Islet precursor cell (in vitro differentiated cells): Measurements from ENCODE around the gene LASP1NB.

Source experiments
- DNase-seq: peaks from one replicate; pipeline ENCODE4 v3.0.0-alpha.2; 2018

Gene LASP1NB

GRCh38 chr17:38925263-38925995, at the start of gene LASP1NB:
Gene LASP1NB (plus strand): TSS chr17:38925614.
- DNase-seq = peak; percentile 72

- no peak for DNase-seq
Measured at GRCh38 chr17:38877130-38877851, 48.1 kb upstream of the LASP1NB start.

DNA sequence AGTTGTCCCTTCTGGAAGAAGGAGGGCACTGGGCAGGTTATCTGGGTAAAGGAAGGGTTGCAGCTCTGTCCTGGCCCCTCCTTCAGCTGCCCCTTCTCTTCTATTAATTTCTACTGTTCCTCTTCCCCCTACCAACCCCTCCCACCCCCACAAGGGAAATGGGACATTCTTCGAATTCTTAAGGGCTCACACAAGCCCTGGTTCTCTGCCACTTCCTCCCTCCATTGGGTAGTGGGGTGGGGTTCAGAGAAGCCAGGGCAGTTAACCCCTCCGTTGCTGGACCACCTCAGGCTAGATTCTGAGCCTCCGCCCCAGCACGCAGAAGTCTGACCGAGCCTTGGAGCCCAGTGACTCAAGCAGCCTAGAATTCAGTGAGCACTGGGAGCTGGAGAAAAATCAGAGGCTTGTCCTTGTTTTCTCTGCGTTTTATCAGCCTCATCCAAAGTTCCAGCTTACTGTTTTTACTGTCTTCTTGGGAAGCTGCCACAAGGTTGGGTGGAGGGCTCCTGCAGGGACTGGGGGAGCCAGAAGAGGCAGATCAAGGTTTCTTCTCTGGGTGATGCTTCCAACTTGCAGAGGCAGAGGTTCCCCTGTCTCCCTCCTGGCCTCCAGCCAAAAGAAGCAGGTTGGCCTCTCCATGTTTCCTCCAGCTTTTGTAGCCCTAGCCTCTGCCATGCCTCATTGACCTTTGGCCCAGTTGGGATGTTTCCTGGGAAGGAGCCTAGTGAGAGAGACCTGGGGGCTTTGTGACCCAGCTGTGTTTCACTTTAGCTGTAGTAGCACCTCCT, 45.3 kb upstream of the LASP1NB start:
- peak; percentile 99 for DNase-seq

- no peak for DNase-seq
Measured at GRCh38 chr17:38881600-38882191, 43.7 kb upstream of the LASP1NB start.

GRCh38 chr17:38882870-38883269, 42.5 kb upstream of the LASP1NB start:
- DNase-seq = no peak

GRCh38 chr17:38883592-38884526, 41.6 kb upstream of the LASP1NB start:
- DNase-seq = peak; percentile 95

- peak; percentile 56 for DNase-seq
Measured at GRCh38 chr17:38885044-38885727, 40.2 kb upstream of the LASP1NB start.

- peak; percentile 79 for DNase-seq
Measured at GRCh38 chr17:38885728-38886642, 39.4 kb upstream of the LASP1NB start.

- DNase-seq = peak; percentile 49
Measured at GRCh38 chr17:38886643-38887010, 38.8 kb upstream of the LASP1NB start.

DNA sequence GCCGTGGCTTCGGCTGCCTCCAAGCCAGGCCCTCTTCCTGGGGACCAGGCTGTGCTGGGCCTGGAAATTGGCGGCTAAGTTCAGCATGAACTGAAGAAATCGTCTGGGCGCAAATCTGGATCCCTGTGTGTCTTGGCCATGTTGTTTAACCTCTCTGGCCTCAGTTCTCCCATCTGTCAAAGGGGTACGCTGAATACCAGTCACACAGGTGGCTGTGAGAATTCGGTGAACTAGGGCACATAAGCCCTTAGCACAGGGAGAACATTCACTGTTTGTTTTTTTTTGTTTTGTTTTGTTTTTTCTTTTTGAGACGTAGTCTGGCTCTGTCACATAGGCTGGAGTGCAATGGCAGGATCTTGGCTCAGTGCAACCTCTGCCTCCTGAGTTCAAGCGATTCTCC, 36.6 kb upstream of the LASP1NB start:
- DNase-seq = no peak

DNA sequence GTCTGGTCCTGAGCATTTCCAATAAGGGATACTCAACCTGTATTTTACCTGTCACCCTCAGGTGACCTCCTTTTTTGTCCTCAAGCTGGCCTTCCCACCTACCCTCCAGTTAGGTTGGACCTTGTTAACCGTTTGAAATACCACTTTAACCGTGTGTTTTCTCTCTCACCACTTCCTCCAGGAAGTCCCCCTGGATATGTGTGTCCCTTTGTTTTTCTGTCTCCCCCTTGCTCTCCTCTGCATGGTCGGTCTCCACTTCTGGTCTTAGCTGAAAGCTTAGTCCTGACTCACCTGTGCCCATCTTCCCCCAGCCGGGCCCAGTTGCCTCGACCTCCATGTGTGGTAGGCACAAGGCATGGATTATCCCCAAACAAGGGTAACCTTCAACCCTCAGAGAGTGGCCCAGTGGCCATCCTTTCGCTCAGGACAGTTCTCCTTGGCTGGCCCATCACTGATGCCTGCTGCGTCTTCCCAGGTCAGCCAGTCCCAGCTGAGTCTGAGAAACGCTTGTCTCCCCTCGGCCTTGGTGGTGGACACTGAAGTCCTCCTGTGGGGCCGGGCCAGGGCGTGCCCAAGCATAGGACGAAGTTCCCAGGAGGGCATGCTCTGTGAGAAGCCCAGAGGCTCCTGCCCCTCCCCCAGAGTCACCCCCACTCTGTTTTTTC, 35.5 kb upstream of the LASP1NB start:
- DNase-seq = no peak

GRCh38 chr17:38890410-38890746, 35.0 kb upstream of the LASP1NB start:
- no peak for DNase-seq

DNA sequence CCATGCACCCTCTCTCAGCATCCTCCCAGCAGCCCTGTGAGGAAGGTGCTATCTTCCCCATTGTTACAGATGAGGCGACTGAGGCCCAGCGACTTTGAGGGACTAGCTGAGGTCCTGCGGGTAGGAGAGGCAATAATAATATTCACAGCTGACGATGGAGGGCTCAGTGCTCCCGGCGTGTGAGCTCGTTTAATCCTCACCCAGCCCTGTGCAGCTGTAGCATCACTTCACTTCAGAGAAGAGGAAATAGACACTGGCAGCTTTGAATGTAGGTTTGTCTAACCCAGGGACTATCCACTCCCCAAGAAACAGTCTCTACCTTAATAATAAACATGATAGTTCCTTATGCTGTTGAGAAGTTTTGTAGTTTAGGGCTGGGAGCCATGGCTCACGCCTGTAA, 34.0 kb upstream of the LASP1NB start:
- DNase-seq = no peak

DNA sequence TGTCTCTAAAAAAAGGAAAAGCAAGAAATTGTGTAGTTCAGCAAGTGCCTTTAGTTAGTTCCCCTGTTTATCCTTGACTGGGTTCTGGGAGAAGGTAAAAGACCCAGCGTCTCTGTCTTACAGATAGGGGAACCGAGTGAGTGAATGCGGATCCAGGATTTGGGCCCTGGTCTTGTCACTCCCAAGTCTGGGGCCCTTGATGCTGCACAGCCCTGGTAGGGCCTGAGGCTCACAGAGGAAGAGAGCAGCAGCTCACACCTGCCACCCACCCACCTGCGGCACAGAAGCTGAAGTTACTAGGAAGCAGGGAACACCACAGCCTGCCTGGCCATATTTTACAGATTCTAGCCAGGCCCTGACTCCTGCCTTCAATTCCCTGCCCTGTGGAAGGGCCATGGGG, 33.3 kb upstream of the LASP1NB start:
- DNase-seq = no peak

- DNase-seq = peak; percentile 41
Measured at GRCh38 chr17:38892620-38893019, 32.8 kb upstream of the LASP1NB start.

- no peak for DNase-seq
Measured at GRCh38 chr17:38893113-38893512, 32.3 kb upstream of the LASP1NB start.

DNA sequence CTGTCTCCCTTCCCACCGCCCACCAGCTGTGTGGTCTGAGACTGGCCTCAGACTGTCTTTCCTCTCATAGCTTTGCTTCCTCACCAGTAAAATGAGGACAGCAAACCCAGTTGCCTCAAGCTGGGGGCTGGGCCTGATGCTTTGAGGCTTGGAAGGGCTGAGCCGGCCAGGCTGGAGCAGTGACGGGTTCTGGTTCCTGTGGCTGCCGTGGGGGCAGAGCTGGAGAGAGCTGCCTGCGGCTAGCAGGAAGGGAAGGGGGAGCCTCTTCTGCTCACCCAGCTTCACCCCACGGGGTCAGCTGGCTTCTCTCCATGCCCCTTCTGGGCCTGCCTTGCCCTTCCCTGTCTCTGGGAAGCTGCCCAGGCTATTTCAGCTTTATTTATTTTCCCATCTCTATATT, 31.8 kb upstream of the LASP1NB start:
- DNase-seq = peak; percentile 75

- no peak for DNase-seq
Measured at GRCh38 chr17:38894276-38894675, 31.1 kb upstream of the LASP1NB start.

DNA sequence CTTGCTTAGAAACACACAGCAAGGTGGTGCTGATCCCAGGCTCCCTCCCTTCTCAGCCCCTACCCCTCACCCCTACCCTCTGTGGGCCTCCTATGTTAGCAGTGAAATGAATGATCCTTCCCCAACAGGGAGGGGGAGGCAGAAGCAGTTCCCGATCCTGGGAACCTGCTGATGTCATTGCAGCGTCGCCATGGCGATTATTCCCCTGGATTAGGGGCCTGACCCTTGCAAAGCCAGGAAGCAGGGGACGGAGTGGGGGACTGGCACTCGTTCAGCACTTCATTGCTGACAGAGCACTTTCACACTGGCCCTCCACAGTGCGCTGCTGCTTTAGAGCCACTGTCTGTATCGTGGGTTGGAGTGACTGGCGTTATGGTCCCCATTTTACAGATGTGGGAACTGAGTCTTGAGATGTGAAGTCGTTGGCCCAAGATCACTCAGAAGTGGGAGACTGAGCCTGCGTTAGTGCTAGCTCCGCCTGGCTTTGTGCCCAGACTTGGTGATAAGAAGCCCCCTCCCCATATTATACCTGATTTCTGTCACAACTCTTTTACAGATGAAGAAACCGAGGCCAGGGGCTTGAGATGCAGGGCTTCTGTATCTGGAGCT, 29.0 kb upstream of the LASP1NB start:
- DNase-seq = peak; percentile 87

- DNase-seq = no peak
Measured at GRCh38 chr17:38897176-38897575, 28.2 kb upstream of the LASP1NB start.
